OCI-M1 (cell line): ENCODE data around the gene CFAP45.
"Not testable (repeated sequence)": the region's sequence is repeated elsewhere in the genome, so short reads cannot be mapped to it uniquely, and the experiment has no call there.

ENCODE experiments used
- DNase-seq: peaks from one replicate; lab custom pipeline; 2025; lab: John Stamatoyannopoulos, UW

The CFAP45 gene

GRCh38 chr1:159904036-159904435 is 4.1 kb upstream of the CFAP45 start:
- not testable (repeated sequence) for DNase-seq

GRCh38 chr1:159902541-159902940 is 2.6 kb upstream of the CFAP45 start:
- DNase-seq, result no peak

GRCh38 chr1:159900755-159901360 is 893 bp upstream of the CFAP45 start:
- DNase-seq, result no peak

- DNase-seq, result not testable (repeated sequence)
These were observed 331 bp downstream of the CFAP45 start for GRCh38 chr1:159899634-159900033.

- no peak for DNase-seq
These were observed 1.4 kb downstream of the CFAP45 start for GRCh38 chr1:159898527-159898926.

GRCh38 chr1:159897962-159898361 is 2.0 kb downstream of the CFAP45 start:
- no peak for DNase-seq

GRCh38 chr1:159896546-159896930 is 3.4 kb downstream of the CFAP45 start:
- DNase-seq, result no peak

GRCh38 chr1:159895836-159896545 is 4.0 kb downstream of the CFAP45 start:
- no peak for DNase-seq

- no peak for DNase-seq
These were observed 4.7 kb downstream of the CFAP45 start for GRCh38 chr1:159895286-159895685.

- peak; percentile 27 for DNase-seq
These were observed 7.0 kb downstream of the CFAP45 start for GRCh38 chr1:159892944-159893343.

- peak; percentile 92 for DNase-seq
These were observed 8.4 kb downstream of the CFAP45 start for GRCh38 chr1:159891275-159892157.

GRCh38 chr1:159890390-159890789 is 9.6 kb downstream of the CFAP45 start:
- DNase-seq, result no peak

- DNase-seq, result peak; percentile 54
These were observed 10.1 kb downstream of the CFAP45 start for GRCh38 chr1:159889821-159890252.

GRCh38 chr1:159889202-159889601 is 10.8 kb downstream of the CFAP45 start:
- no peak for DNase-seq

GRCh38 chr1:159884296-159884695 is 15.7 kb downstream of the CFAP45 start:
- no peak for DNase-seq

- DNase-seq, result no peak
These were observed 16.8 kb downstream of the CFAP45 start for GRCh38 chr1:159883134-159883533.

- no peak for DNase-seq
These were observed 17.5 kb downstream of the CFAP45 start for GRCh38 chr1:159882527-159882862.

GRCh38 chr1:159881622-159882526 is 18.1 kb downstream of the CFAP45 start:
- peak; percentile 38 for DNase-seq

GRCh38 chr1:159880430-159880829 is 19.5 kb downstream of the CFAP45 start:
- peak; percentile 53 for DNase-seq

GRCh38 chr1:159879977-159880376 is 20.0 kb downstream of the CFAP45 start:
- peak; percentile 86 for DNase-seq

GRCh38 chr1:159879136-159879535 is 20.8 kb downstream of the CFAP45 start:
- no peak for DNase-seq
